SK-N-SH (cell line): ENCODE results near the gene DEPDC1B. TPM values are rescaled to one million over a fixed set of nuclear protein-coding genes. Genes with fewer than 3 reads are reported as not detected.

ENCODE experiments used
- CTCF ChIA-PET: fragments of 300-600, 350-600 bp; formaldehyde crosslinking; extraction: SDS; loops from one replicate; lab custom pipeline; 2021; lab: Yijun Ruan, JAX
- POLR2A ChIA-PET: fragments of 350-600 bp; sonication (Branson Sonifier 250); formaldehyde crosslinking; extraction: SDS; loops from one replicate; lab custom pipeline; 2020; ENCODE audit warnings: antibody characterized with exemption, inconsistent platforms; lab: Yijun Ruan, JAX
- DNase-seq: peaks from one replicate; pipeline ENCODE4 v3.0.0; 2012
- H2AFZ ChIP-seq: fragments of 200-600 bp; sonication (generic); 2 replicates; pipeline ENCODE4 v1.8.1; 2016; ENCODE audit warnings: antibody characterized with exemption, mild to moderate bottlenecking, low read depth
- H3F3A ChIP-seq: fragments of 200-600 bp; sonication (generic); replicated peaks from 2 replicates; pipeline ENCODE3; 2016; ENCODE audit warnings: antibody characterized with exemption, mild to moderate bottlenecking; ENCODE audit not compliant: insufficient read depth
- H3K27ac ChIP-seq, 2 experiments: fragments of 200-500 bp in 1 of 2; fragments of 200-600 bp in 1 of 2; sonication (Bioruptor generic) in 1 of 2; sonication (generic), shearing (Covaris generic) in 1 of 2; 2 replicates each; pipeline versions ENCODE4 v1.5.1 to v1.6.1; 2014 to 2016; ENCODE audit warnings: low read depth in 2 of 2, inconsistent platforms in 1 of 2, low read length in 1 of 2, mild to moderate bottlenecking in 1 of 2, mixed read lengths in 1 of 2
- H3K27me3 ChIP-seq: fragments of 200-600 bp; sonication (generic), shearing (Covaris generic); 2 replicates; pipeline ENCODE4 v1.6.1; 2016; ENCODE audit warnings: mixed run types; ENCODE audit not compliant: insufficient read depth
- H3K36me3 ChIP-seq, 2 experiments: fragments of 200-500 bp in 1 of 2; fragments of 200-600 bp in 1 of 2; sonication (Bioruptor generic) in 1 of 2; sonication (generic) in 1 of 2; replicated peaks in 1 of 2; 2 replicates each; pipeline versions ENCODE3 to v1.5.1; 2014 to 2016; ENCODE audit warnings: low read length in 1 of 2, mild to moderate bottlenecking in 1 of 2; ENCODE audit not compliant: insufficient read depth in 2 of 2, control insufficient read depth in 1 of 2
- H3K4me1 ChIP-seq, 2 experiments: fragments of 200-500 bp in 1 of 2; fragments of 200-600 bp in 1 of 2; sonication (Bioruptor generic) in 1 of 2; sonication (generic), shearing (Covaris generic) in 1 of 2; 2 replicates each; pipeline versions ENCODE4 v1.5.1 to v1.6.1; 2014 to 2016; ENCODE audit warnings: low read depth in 1 of 2, low read length in 1 of 2, mixed run types in 1 of 2; ENCODE audit not compliant: insufficient read depth in 2 of 2, control insufficient read depth in 1 of 2
- H3K4me2 ChIP-seq: fragments of 200-600 bp; sonication (generic), shearing (Covaris generic); 2 replicates; pipeline ENCODE4 v1.6.1; 2017; ENCODE audit warnings: mixed run types
- H3K4me3 ChIP-seq, 2 experiments: fragments of 200-500 bp in 1 of 2; fragments of 200-600 bp in 1 of 2; sonication (Bioruptor generic) in 1 of 2; sonication (generic), shearing (Covaris generic) in 1 of 2; 2 replicates each; pipeline versions ENCODE4 v1.5.1 to v1.8.1; 2014 to 2016; ENCODE audit warnings: low read depth in 2 of 2, inconsistent platforms in 1 of 2, low read length in 1 of 2, mild to moderate bottlenecking in 1 of 2, mixed read lengths in 1 of 2, moderate library complexity in 1 of 2
- H3K79me2 ChIP-seq: fragments of 200-600 bp; sonication (generic); 2 replicates; pipeline ENCODE4 v1.8.1; 2017; ENCODE audit warnings: mild to moderate bottlenecking; ENCODE audit not compliant: insufficient read depth
- H3K9ac ChIP-seq: fragments of 200-600 bp; sonication (generic); 2 replicates; pipeline ENCODE4 v1.6.1; 2017; ENCODE audit warnings: mixed run types
- H3K9me2 ChIP-seq: fragments of 200-600 bp; sonication (generic); 2 replicates; pipeline ENCODE4 v1.6.1; 2017; ENCODE audit warnings: mixed run types
- H3K9me3 ChIP-seq: fragments of 200-600 bp; sonication (generic); 2 replicates; pipeline ENCODE4 v1.6.1; 2017; ENCODE audit warnings: mixed run types, mild to moderate bottlenecking, moderate library complexity
- H4K20me1 ChIP-seq: fragments of 200-600 bp; sonication (generic); 2 replicates; pipeline ENCODE4 v1.6.1; 2017; ENCODE audit warnings: mild to moderate bottlenecking, mixed run types; ENCODE audit not compliant: insufficient read depth
- CHD2 ChIP-seq: fragments of 150-350 bp; IDR thresholded peaks from 2 replicates; pipeline ENCODE4 v1.6.1; 2018; ENCODE audit warnings: low read length; ENCODE audit not compliant: partially characterized antibody
- CTCF ChIP-seq: fragments of 200-600 bp; sonication (generic); IDR thresholded peaks from 2 replicates; pipeline ENCODE4 v1.6.1; 2017; ENCODE audit warnings: antibody characterized with exemption, mild to moderate bottlenecking, moderate library complexity
- ELF1 ChIP-seq: IDR thresholded peaks from 2 replicates; pipeline ENCODE4 v1.4.0; 2012
- FOXJ3 ChIP-seq: sonication (generic); formaldehyde crosslinking; IDR thresholded peaks from 2 replicates; pipeline ENCODE4 v1.5.1; 2020; ENCODE audit warnings: mild to moderate bottlenecking, missing genetic modification reagents
- FOXM1 ChIP-seq: IDR thresholded peaks from 2 replicates; pipeline ENCODE4 v1.4.0; 2012; ENCODE audit warnings: low read depth, mild to moderate bottlenecking
- GABPA ChIP-seq: IDR thresholded peaks from 2 replicates; pipeline ENCODE4 v1.4.0; 2012; ENCODE audit warnings: low read depth, mild to moderate bottlenecking
- MAX ChIP-seq: IDR thresholded peaks from 2 replicates; pipeline ENCODE4 v1.4.0; 2012; ENCODE audit warnings: low read depth
- MXI1 ChIP-seq: IDR thresholded peaks from 2 replicates; pipeline ENCODE4 v1.6.1; 2012; ENCODE audit warnings: mild to moderate bottlenecking, low read depth, low read length, improper control_type of control experiment
- NRF1 ChIP-seq: IDR thresholded peaks from 2 replicates; pipeline ENCODE4 v1.6.1; 2012; ENCODE audit warnings: low read depth, mild to moderate bottlenecking, low read length
- POLR2AphosphoS5 ChIP-seq: IDR thresholded peaks from 2 replicates; pipeline ENCODE4 v1.6.1; 2012; ENCODE audit warnings: low read depth, low read length
- RAD21 ChIP-seq: IDR thresholded peaks from 2 replicates; pipeline ENCODE4 v1.6.1; 2012; ENCODE audit warnings: mild to moderate bottlenecking, low read length
- RCOR1 ChIP-seq: fragments of 150-350 bp; IDR thresholded peaks from 2 replicates; pipeline ENCODE4 v1.6.1; 2017; ENCODE audit warnings: antibody characterized with exemption, low read length
- RFX5 ChIP-seq: IDR thresholded peaks from 2 replicates; pipeline ENCODE4 v1.6.1; 2012; ENCODE audit warnings: mild to moderate bottlenecking, improper control_type of control experiment, low read length
- SIN3A ChIP-seq: IDR thresholded peaks from 2 replicates; pipeline ENCODE4 v1.6.1; 2012; ENCODE audit warnings: low read depth, mild to moderate bottlenecking, low read length, moderate library complexity, borderline replicate concordance
- SMC3 ChIP-seq: IDR thresholded peaks from 2 replicates; pipeline ENCODE4 v1.6.1; 2012; ENCODE audit warnings: low read depth, low read length, improper control_type of control experiment
- TAF1 ChIP-seq: IDR thresholded peaks from 2 replicates; pipeline ENCODE4 v1.6.1; 2012; ENCODE audit warnings: low read depth, mild to moderate bottlenecking, low read length, moderate library complexity, borderline replicate concordance
- TCF12 ChIP-seq: IDR thresholded peaks from 2 replicates; pipeline ENCODE4 v1.4.0; 2012
- TEAD4 ChIP-seq: IDR thresholded peaks from 2 replicates; pipeline ENCODE4 v1.4.0; 2012; ENCODE audit warnings: mild to moderate bottlenecking, borderline replicate concordance; ENCODE audit not compliant: insufficient read depth
- YY1 ChIP-seq: IDR thresholded peaks from 2 replicates; pipeline ENCODE4 v1.4.0; 2012; ENCODE audit warnings: low read depth, mild to moderate bottlenecking
- ZBTB33 ChIP-seq: IDR thresholded peaks from 2 replicates; pipeline ENCODE4 v1.4.0; 2012; ENCODE audit warnings: low read depth, borderline replicate concordance
- WGBS: methylation state at CpG from one replicate; pipeline ENCODE4 v1.1.6; 2017; ENCODE audit warnings: low lambda C conversion rate; 5-methylcytosine and 5-hydroxymethylcytosine counted together
- polyA plus RNA-seq, 3 experiments: library from polyadenylated mRNA; depleted of rRNA; stranded (reverse); fragments of >200 nt; gene quantifications; 2 replicates each; pipeline ENCODE4 v1.2.3, GENCODE V29; 2012

DEPDC1B gene
- 4.2 and 4.7 TPM in 2 replicates for polyA plus RNA-seq (2012; rRNA removed)
- 4.7 and 5.1 TPM in 2 replicates for polyA plus RNA-seq (2012; cell fraction: cytosol; rRNA removed)
- 2.4 and 3.7 TPM in 2 replicates for polyA plus RNA-seq (2012; cell fraction: nucleus; rRNA removed)

- Histone ChIP-seq H3K9ac (peak within 1 kb of the TSS; percentile 82), H3K27ac (peak within 1 kb of the TSS; percentile 75 to 90), H3K27me3 (no peaks in the 10 kb centered on the region; the same call in 1 of the 2 replicates), H3F3A (peaks cover 12% of the 10 kb centered on the region), H2AFZ (peak within 1 kb of the TSS; percentile 100), H3K36me3 (no peaks in the 10 kb centered on the region), H3K4me3 (peak within 1 kb of the TSS; percentile 93 to 96), H3K9me3 (no peaks in the 10 kb centered on the region), H4K20me1 (no peaks in the 10 kb centered on the region), H3K4me1 (peaks cover 8 to 11% of the 10 kb centered on the region in 2 experiments; a peak in 3 of 4 replicates), H3K9me2 (no peaks in the 10 kb centered on the region), H3K4me2 (peak within 1 kb of the TSS; percentile 83), H3K79me2 (peaks cover 42% of the 10 kb centered on the region)
- CTCF ChIA-PET = interaction anchor here (0.6 to 5.2 kb wide), 20 partner anchors 9 to 1253 kb away, joined by 3 to 51 read pairs (median 5); no protein-coding TSS in a partner anchor
- peak; percentile 92 for DNase-seq
- POLR2A ChIA-PET = interaction anchor here (0.6 to 1.7 kb wide), 4 partner anchors 12 to 655 kb away, joined by 3 to 7 read pairs (median 4); partner anchors contain the start of genes ERCC8 and NDUFAF2
- TF ChIP-seq POLR2AphosphoS5 = 0 out of 2 replicates have a peak, but pooled peaks have one; percentile 73
- TF ChIP-seq FOXJ3 (CRISPR knock-in tag) = no peak
- no peak for TF ChIP-seq ZBTB33
- no peak for TF ChIP-seq SIN3A
- TF ChIP-seq TAF1 = peak; percentile 61
- peak; percentile 92 for TF ChIP-seq MXI1
- TF ChIP-seq CHD2 = peak; percentile 64
- peak; percentile 27; the same call in 1 of the 2 replicates for TF ChIP-seq TCF12
- peak; percentile 62 for TF ChIP-seq CTCF
- TF ChIP-seq GABPA = peak; percentile 75
- no peak for TF ChIP-seq RCOR1
- no peak for TF ChIP-seq TEAD4
- peak; percentile 16; the same call in 1 of the 2 replicates for TF ChIP-seq NRF1
- peak; percentile 61 for TF ChIP-seq FOXM1
- TF ChIP-seq ELF1 = 0 out of 2 replicates have a peak, but pooled peaks have one; percentile 31
- TF ChIP-seq YY1 = peak; percentile 15; the same call in 1 of the 2 replicates
- TF ChIP-seq RAD21 = peak; percentile 47
- TF ChIP-seq RFX5 = 0 out of 2 replicates have a peak, but pooled peaks have one; percentile 8
- TF ChIP-seq MAX = peak; percentile 68
- TF ChIP-seq SMC3 = peak; percentile 42
- 2% methylated on average over 15 of the region's 72 CpGs for WGBS
These were observed at the start of gene DEPDC1B for GRCh38 chr5:60699609-60700415. Gene DEPDC1B (minus strand): TSS chr5:60700166. CDS start chr5:60700093, 73 bp downstream.
